Neural crest cell (in vitro differentiated cells): ENCODE data around the gene PIK3R6. TPM values are rescaled to one million over a fixed set of nuclear protein-coding genes. Genes with fewer than 3 reads are reported as not detected.

ENCODE experiments used
- DNase-seq: peaks from one replicate; pipeline ENCODE4 v3.0.0; 2021; ENCODE audit warnings: low read depth, mixed read lengths, low spot score
- H3K27ac Mint-ChIP-seq: one replicate; pipeline ENCODE4 v1.8.0; 2021; ENCODE audit warnings: mild to moderate bottlenecking, mixed read lengths; ENCODE audit not compliant: unreplicated experiment
- H3K27me3 Mint-ChIP-seq: 2 replicates; pipeline ENCODE4 v1.8.0; 2021; ENCODE audit warnings: low read depth, mild to moderate bottlenecking, mixed read lengths
- H3K36me3 Mint-ChIP-seq: 2 replicates; pipeline ENCODE4 v1.8.0; 2021; ENCODE audit warnings: low read depth, mild to moderate bottlenecking, mixed read lengths
- H3K4me1 Mint-ChIP-seq: 2 replicates; pipeline ENCODE4 v1.8.0; 2021; ENCODE audit warnings: mixed read lengths
- H3K4me3 Mint-ChIP-seq: one replicate; pipeline ENCODE4 v1.8.0; 2021; ENCODE audit warnings: mild to moderate bottlenecking, mixed read lengths
- H3K9me3 Mint-ChIP-seq: 2 replicates; pipeline ENCODE4 v1.8.0; 2021; ENCODE audit warnings: mixed read lengths
- total RNA-seq: library from RNA; stranded (reverse); gene quantifications from 2 replicates; pipeline ENCODE4 v1.2.1, GENCODE V29; 2021
- TF ChIP-seq, protein P1 (sequence below): fragments of 200-600 bp; sonication (generic); conservative IDR thresholded peaks from 2 replicates; pipeline ENCODE4 v1.5.0; 2021; ENCODE audit warnings: antibody characterized with exemption, mild to moderate bottlenecking

PIK3R6 gene
- total RNA-seq, 1 donor from 2014 or later = not detected

DNA sequence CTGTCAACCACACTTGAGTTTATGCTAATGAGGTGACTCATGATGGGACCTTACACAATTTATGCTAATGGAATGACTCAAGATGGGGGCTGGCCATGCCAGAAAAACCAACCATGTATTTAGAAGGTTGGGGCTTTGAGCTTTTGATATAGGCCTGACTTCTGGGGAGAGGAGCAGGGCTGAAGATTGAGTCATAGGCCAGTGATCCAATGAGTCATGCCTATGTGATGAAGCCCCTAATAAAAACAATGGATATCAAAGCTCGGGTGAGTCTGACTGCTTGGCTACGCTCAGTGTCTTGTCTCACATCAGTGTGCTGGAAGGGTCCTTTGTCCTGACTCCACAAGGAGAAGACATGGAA is 75.6 kb downstream of the PIK3R6 start:
- Mint-ChIP-seq H3K4me1 (peaks cover 13% of the 10 kb centered on the region), H3K27ac (no peak overlapping the region), H3K4me3 (no peak overlapping the region), H3K36me3 (peaks cover 3% of the 10 kb centered on the region), H3K9me3 (peaks cover 5% of the 10 kb centered on the region), H3K27me3 (peaks cover 6% of the 10 kb centered on the region)
- no peak for DNase-seq
- TF ChIP-seq, protein P1, sequence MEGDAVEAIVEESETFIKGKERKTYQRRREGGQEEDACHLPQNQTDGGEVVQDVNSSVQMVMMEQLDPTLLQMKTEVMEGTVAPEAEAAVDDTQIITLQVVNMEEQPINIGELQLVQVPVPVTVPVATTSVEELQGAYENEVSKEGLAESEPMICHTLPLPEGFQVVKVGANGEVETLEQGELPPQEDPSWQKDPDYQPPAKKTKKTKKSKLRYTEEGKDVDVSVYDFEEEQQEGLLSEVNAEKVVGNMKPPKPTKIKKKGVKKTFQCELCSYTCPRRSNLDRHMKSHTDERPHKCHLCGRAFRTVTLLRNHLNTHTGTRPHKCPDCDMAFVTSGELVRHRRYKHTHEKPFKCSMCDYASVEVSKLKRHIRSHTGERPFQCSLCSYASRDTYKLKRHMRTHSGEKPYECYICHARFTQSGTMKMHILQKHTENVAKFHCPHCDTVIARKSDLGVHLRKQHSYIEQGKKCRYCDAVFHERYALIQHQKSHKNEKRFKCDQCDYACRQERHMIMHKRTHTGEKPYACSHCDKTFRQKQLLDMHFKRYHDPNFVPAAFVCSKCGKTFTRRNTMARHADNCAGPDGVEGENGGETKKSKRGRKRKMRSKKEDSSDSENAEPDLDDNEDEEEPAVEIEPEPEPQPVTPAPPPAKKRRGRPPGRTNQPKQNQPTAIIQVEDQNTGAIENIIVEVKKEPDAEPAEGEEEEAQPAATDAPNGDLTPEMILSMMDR = no peak

DNA sequence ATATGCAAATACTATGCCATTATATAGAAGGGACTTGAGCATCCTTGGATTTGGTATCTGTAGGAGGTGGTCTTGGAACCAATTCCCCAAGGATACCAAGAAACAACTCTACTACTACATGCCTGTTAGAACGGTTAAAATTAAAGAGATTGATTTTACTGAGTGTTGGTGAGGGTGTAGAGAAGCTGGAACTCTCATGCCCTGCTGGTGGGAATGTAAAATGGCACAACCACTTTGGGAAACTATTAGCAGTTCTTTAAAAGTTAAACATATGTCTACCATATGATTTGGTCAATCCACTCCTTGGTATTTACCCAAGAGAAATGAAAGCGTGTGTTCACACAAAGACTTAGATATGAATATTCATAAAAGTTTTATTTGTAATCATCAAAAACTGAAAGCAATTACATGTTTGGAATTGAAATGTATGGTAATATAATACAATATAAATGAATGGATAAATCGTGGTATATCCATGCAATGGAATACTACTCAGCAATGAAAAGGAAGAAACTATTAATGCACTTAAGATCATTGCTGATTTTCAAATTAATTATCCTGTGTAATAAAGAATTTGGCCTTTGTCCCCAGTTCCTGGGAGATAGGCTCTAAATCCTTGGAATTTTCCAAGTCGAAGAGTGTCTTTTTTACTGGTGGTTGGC is 76.1 kb downstream of the PIK3R6 start:
- TF ChIP-seq, protein P1 = peak; percentile 57
- DNase-seq = no peak
- Mint-ChIP-seq H3K4me1 (peaks cover 13% of the 10 kb centered on the region), H3K27me3 (peaks cover 2% of the 10 kb centered on the region), H3K9me3 (peaks cover 5% of the 10 kb centered on the region), H3K36me3 (peaks cover 3% of the 10 kb centered on the region), H3K27ac (no peak overlapping the region), H3K4me3 (no peak overlapping the region)

DNA sequence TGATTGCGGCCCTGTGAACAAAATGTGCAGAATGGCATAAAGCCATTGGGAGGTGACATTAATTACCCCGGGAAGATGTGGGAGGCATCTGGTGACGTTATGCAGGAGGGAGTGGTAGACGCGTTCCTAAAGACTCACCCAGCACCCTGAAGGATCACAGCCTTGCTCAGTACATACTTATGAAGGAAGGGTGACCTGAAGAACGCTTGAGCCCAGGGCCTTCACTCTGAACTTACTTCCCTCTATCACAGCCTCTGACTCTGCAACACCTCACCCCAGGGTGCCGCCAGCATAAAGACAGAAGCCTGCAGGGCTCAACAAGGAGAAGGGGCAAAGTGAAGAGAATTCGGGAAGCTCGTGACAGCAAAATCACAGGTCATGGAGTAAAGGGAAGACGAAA is 77.7 kb downstream of the PIK3R6 start:
- Mint-ChIP-seq H3K36me3 (peaks cover 3% of the 10 kb centered on the region), H3K9me3 (peaks cover 5% of the 10 kb centered on the region), H3K27ac (no peak overlapping the region), H3K4me3 (no peak overlapping the region), H3K27me3 (peaks cover 2% of the 10 kb centered on the region), H3K4me1 (peaks cover 9% of the 10 kb centered on the region)
- DNase-seq = no peak
- TF ChIP-seq, protein P1 = no peak

DNA sequence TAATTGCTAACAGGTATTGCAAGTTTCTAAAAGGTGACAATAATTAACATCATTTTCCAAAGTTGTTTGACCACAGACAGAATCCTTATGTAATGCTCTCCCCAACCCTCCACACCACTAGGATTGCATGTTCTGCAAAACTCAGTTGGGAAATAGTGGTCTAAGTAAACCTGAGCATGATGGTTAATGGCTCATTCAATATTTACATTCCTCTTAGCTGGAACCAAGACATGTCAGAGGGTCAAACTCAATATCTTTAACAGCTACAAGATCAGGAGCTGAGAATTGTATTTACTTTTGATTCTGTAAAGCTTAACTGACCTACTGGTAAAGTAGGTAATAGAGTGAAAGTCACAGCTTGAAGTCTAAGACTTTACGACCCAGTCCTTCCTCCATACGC is 78.5 kb downstream of the PIK3R6 start:
- DNase-seq = no peak
- TF ChIP-seq, protein P1 = no peak
- peaks cover 3% of the 10 kb centered on the region for H3K36me3 Mint-ChIP-seq
- H3K27ac Mint-ChIP-seq = no peak overlapping the region
- H3K27me3 Mint-ChIP-seq = peaks cover 2% of the 10 kb centered on the region
- H3K9me3 Mint-ChIP-seq = peaks cover 5% of the 10 kb centered on the region
- no peak overlapping the region for H3K4me3 Mint-ChIP-seq
- H3K4me1 Mint-ChIP-seq = peaks cover 9% of the 10 kb centered on the region

DNA sequence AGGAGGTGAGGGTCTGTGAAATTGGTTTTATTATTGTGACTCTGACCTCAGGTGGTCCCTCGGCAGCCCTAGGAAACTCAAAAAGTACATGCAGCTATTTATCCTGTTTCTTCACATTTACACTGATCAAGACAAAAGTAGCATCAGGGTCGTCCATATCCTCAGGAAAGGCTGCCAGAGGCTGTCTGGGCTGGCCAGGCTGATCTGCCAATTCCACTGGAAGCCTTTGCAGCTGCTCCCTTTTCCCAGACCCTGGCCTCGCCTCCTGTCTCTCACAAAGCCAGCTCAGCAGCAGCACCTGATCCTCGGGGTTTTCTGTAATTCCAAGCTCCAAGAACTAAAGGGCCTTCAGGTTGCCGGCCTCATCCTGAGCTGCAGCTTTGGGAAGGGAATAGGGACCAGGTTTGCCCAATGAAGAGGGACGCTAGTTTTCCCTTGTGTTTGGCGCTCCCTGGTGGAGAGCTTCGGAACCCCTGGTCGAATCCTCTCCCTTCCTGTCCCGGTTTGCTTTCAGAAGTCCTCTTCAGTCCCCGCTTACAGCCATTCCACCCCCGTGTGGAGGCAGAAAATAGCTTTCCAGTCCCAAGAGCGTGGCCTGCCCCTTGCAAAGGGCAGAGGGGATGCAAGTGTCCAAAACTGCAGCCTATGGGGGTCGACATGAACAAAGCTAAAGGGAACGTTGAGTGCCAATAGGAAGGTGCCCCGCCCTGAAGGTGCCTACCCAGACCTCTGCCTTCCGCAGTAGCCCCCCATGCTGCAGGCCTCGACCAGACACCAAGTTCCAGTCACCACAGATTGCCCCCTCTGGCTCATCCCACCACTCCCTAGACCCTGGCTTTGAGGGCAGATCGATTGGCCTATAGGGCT is 81.7 kb downstream of the PIK3R6 start:
- Mint-ChIP-seq H3K4me3 (no peak overlapping the region), H3K27ac (no peak overlapping the region), H3K9me3 (peaks cover 4% of the 10 kb centered on the region), H3K36me3 (peaks cover 3% of the 10 kb centered on the region), H3K4me1 (peaks cover 9% of the 10 kb centered on the region), H3K27me3 (peaks cover 2% of the 10 kb centered on the region)
- TF ChIP-seq, protein P1 = peak; percentile 88
- DNase-seq = peak; percentile 88
